Smooth muscle cell (in vitro differentiated cells): ENCODE results near the gene CFAP47. TPM values are rescaled to one million over a fixed set of nuclear protein-coding genes. Genes with fewer than 3 reads are reported as not detected.
"Not testable (repeated sequence)": the region's sequence is repeated elsewhere in the genome, so short reads cannot be mapped to it uniquely, and the experiment has no call there.

ENCODE experiments used
- DNase-seq: peaks from one replicate; lab custom pipeline; 2025; ENCODE audit not compliant: unreplicated experiment; lab: John Stamatoyannopoulos, UW
- H2AFZ ChIP-seq: fragments of 200-600 bp; sonication (generic); 2 replicates; pipeline ENCODE4 v1.6.0; 2016; ENCODE audit warnings: antibody characterized with exemption, low read depth, mild to moderate bottlenecking
- H3F3A ChIP-seq: fragments of 200-600 bp; sonication (generic); 2 replicates; pipeline ENCODE4 v1.6.0; 2017; ENCODE audit warnings: antibody characterized with exemption, low read depth
- H3K27ac ChIP-seq: fragments of 200-600 bp; sonication (generic); 2 replicates; pipeline ENCODE4 v1.5.1; 2016; ENCODE audit warnings: low read depth, mild to moderate bottlenecking
- H3K27me3 ChIP-seq: fragments of 200-600 bp; sonication (generic); 2 replicates; pipeline ENCODE4 v1.6.1; 2016; ENCODE audit warnings: low read depth, mild to moderate bottlenecking
- H3K36me3 ChIP-seq: fragments of 200-600 bp; sonication (generic); 2 replicates; pipeline ENCODE4 v1.5.1; 2016; ENCODE audit warnings: low read depth
- H3K4me1 ChIP-seq: fragments of 200-600 bp; sonication (generic); 2 replicates; pipeline ENCODE4 v1.5.1; 2016; ENCODE audit warnings: low read depth
- H3K4me2 ChIP-seq: fragments of 200-600 bp; sonication (generic); 2 replicates; pipeline ENCODE4 v1.6.0; 2016; ENCODE audit warnings: mild to moderate bottlenecking
- H3K4me3 ChIP-seq: fragments of 200-600 bp; sonication (generic); 2 replicates; pipeline ENCODE4 v1.5.1; 2016; ENCODE audit warnings: mild to moderate bottlenecking
- H3K79me2 ChIP-seq: fragments of 200-600 bp; sonication (generic); 2 replicates; pipeline ENCODE4 v1.6.0; 2016; ENCODE audit warnings: low read depth, mild to moderate bottlenecking
- H3K9ac ChIP-seq: fragments of 200-600 bp; sonication (generic); 2 replicates; pipeline ENCODE4 v1.6.0; 2016; ENCODE audit warnings: low read depth
- H3K9me3 ChIP-seq: fragments of 200-600 bp; sonication (generic); replicated peaks from 2 replicates; pipeline ENCODE4 v1.5.1; 2016; ENCODE audit warnings: low read depth
- H4K20me1 ChIP-seq: fragments of 200-600 bp; sonication (generic); 2 replicates; pipeline ENCODE4 v1.6.0; 2016; ENCODE audit warnings: low read depth
- CTCF ChIP-seq: fragments of 200-600 bp; sonication (generic); IDR thresholded peaks from 2 replicates; pipeline ENCODE4 v1.5.1; 2017; ENCODE audit warnings: borderline replicate concordance, mild to moderate bottlenecking, antibody characterized with exemption; ENCODE audit not compliant: insufficient read depth, poor library complexity, severe bottlenecking
- WGBS: methylation state at CpG from one replicate; pipeline ENCODE4 v1.1.7; 2016; ENCODE audit warnings: low lambda C conversion rate; 5-methylcytosine and 5-hydroxymethylcytosine counted together
- polyA plus RNA-seq: library from polyadenylated mRNA; unstranded; fragments of >200 nt; fragmentation: Nextera tagmentation; extraction: Ambion mirVana; gene quantifications from 2 replicates; pipeline ENCODE4 v1.2.1, GENCODE V29; 2016
- total RNA-seq: library from RNA; depleted of rRNA; stranded (reverse); fragments of >200 nt; gene quantifications from 2 replicates; pipeline ENCODE4 v1.2.3, GENCODE V29; 2014

The CFAP47 gene
- total and polyA plus RNA-seq, 2 experiments from 2014 or later, result 0.04 to 0.22 TPM

- Histone ChIP-seq H4K20me1 (no peaks in the 10 kb centered on the region), H3K36me3 (no peaks in the 10 kb centered on the region), H3K27me3 (no peaks in the 10 kb centered on the region), H3F3A (no peaks in the 10 kb centered on the region), H3K79me2 (no peaks in the 10 kb centered on the region), H3K4me2 (no peak overlapping the region), H3K9me3 (no peaks in the 10 kb centered on the region), H3K9ac (no peak overlapping the region), H2AFZ (no peak overlapping the region), H3K27ac (no peak overlapping the region), H3K4me3 (no peak overlapping the region), H3K4me1 (no peaks in the 10 kb centered on the region)
- no peak for TF ChIP-seq CTCF
- no peak for DNase-seq
- WGBS, result 83% methylated on average over 2 of the region's 2 CpGs
Observed at GRCh38 chrX:36071061-36071460, 151.5 kb downstream of the CFAP47 start.

- not testable (repeated sequence) for H4K20me1 ChIP-seq, H3K9ac ChIP-seq, H3K4me3 ChIP-seq, H3K4me1 ChIP-seq, H3K36me3 ChIP-seq, H3K4me2 ChIP-seq, H3K27me3 ChIP-seq, H3F3A ChIP-seq, H3K27ac ChIP-seq, H3K79me2 ChIP-seq, DNase-seq, H2AFZ ChIP-seq, H3K9me3 ChIP-seq
- 91% methylated on average over 5 of the region's 5 CpGs for WGBS
Observed at GRCh38 chrX:36075009-36075408, 155.5 kb downstream of the CFAP47 start.

GRCh38 chrX:36083256-36083655 lies 163.7 kb downstream of the CFAP47 start:
- DNase-seq, result no peak
- H3F3A ChIP-seq, result no peaks in the 10 kb centered on the region
- 89% methylated on average over 1 of the region's 1 CpG for WGBS
- no peak overlapping the region for H3K27ac ChIP-seq
- H3K36me3 ChIP-seq, result no peaks in the 10 kb centered on the region
- no peaks in the 10 kb centered on the region for H3K27me3 ChIP-seq
- no peak for TF ChIP-seq CTCF
- H2AFZ ChIP-seq, result no peak overlapping the region
- no peaks in the 10 kb centered on the region for H4K20me1 ChIP-seq
- H3K4me2 ChIP-seq, result no peak overlapping the region
- no peaks in the 10 kb centered on the region for H3K79me2 ChIP-seq
- H3K4me1 ChIP-seq, result no peaks in the 10 kb centered on the region
- no peak overlapping the region for H3K4me3 ChIP-seq
- H3K9me3 ChIP-seq, result no peaks in the 10 kb centered on the region
- no peak overlapping the region for H3K9ac ChIP-seq

GRCh38 chrX:36087366-36087765 lies 167.8 kb downstream of the CFAP47 start:
- Histone ChIP-seq H3K27ac (no peak overlapping the region), H3F3A (no peaks in the 10 kb centered on the region), H3K4me2 (no peak overlapping the region), H3K79me2 (no peaks in the 10 kb centered on the region), H3K4me3 (no peak overlapping the region), H2AFZ (no peak overlapping the region), H3K9ac (no peak overlapping the region), H3K4me1 (no peaks in the 10 kb centered on the region), H4K20me1 (no peaks in the 10 kb centered on the region), H3K9me3 (no peaks in the 10 kb centered on the region), H3K27me3 (no peaks in the 10 kb centered on the region), H3K36me3 (no peaks in the 10 kb centered on the region)
- 63% methylated on average over 2 of the region's 2 CpGs for WGBS
- DNase-seq, result no peak
- TF ChIP-seq CTCF, result no peak

GRCh38 chrX:36088939-36089338 lies 169.4 kb downstream of the CFAP47 start:
- H3K9me3 ChIP-seq, H3K36me3 ChIP-seq, H2AFZ ChIP-seq, H4K20me1 ChIP-seq, H3K4me2 ChIP-seq, H3K27me3 ChIP-seq, H3F3A ChIP-seq, H3K79me2 ChIP-seq, DNase-seq, H3K9ac ChIP-seq, H3K4me1 ChIP-seq, H3K27ac ChIP-seq, H3K4me3 ChIP-seq: not testable (repeated sequence)
- WGBS, result 92% methylated on average over 10 of the region's 10 CpGs
